GM18868 (cell line): Measurements from ENCODE around the gene CDC42BPA.

ENCODE experiments used
- ATAC-seq: cut with Tn5 transposase; IDR thresholded peaks from one replicate; pipeline ENCODE4 v1.9.1; 2021; ENCODE audit warnings: mild to moderate bottlenecking, moderate library complexity; ENCODE audit not compliant: unreplicated experiment

CDC42BPA gene

GRCh38 chr1:227072991-227073390, 245.3 kb downstream of the CDC42BPA start:
- peak; percentile 76 for ATAC-seq

- no peak for ATAC-seq
Observed at GRCh38 chr1:227071895-227072587, 246.3 kb downstream of the CDC42BPA start.

GRCh38 chr1:227070638-227071285, 247.5 kb downstream of the CDC42BPA start:
- ATAC-seq, result no peak

- ATAC-seq, result no peak
Observed at GRCh38 chr1:227069490-227069889, 248.8 kb downstream of the CDC42BPA start.

DNA sequence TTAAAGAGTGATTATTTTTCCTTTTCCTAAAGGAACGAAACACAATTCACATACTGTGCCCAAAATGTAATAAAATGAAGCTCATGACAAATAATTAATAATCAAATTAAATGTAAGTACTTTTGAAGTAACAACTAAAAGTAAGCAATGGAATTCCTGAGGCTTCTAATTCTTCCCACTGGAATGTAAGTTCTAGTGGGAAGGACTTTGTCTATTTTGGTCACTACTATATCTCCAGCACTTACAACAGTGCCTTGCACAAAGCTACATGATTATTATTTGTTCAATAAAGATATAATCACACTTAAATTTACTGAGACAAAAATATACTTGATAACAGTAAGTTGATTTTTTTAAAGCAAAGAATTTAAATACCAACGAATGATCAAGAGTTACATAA, 249.4 kb downstream of the CDC42BPA start:
- ATAC-seq, result no peak

DNA sequence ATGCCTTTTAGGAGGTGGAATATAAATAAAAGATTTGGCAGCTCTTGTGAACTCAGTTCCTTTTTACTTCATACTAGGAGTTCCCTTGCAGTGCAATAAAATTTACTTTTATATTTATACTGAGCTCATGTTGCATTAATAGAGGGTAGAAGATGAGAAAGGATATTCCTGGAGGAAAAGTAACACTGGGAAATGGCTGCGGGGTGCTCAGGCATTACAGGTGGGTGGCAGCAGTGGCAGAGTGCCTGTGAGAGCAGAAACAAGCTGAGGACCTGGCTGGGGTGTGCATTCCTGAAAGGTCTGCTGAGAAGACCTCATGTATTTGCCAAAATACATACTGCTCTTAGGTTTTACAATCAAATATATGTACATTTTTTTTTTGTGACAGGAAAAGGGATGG, 251.3 kb downstream of the CDC42BPA start:
- no peak for ATAC-seq

- no peak for ATAC-seq
Observed at GRCh38 chr1:227065311-227065710, 253.0 kb downstream of the CDC42BPA start.

GRCh38 chr1:227062306-227062705, 256.0 kb downstream of the CDC42BPA start:
- ATAC-seq, result no peak

DNA sequence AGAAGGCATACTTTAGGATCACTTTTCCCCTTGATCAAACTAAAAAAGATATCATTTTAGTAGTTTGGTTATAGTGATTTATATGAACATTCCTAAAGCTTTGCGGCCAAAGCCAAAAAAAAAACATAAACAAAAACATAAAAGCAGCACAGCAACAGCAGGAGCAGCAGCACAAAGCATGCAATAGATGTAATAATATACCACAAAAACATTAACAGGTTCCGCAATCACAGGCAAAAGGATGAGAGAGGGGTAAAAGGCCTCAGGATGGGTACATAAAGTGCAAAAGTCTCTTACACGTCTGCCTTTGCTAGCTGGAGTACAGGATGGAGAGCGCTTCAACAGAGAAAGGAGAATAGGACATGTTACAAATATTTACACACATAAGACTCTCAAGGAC, 259.2 kb downstream of the CDC42BPA start:
- no peak for ATAC-seq

DNA sequence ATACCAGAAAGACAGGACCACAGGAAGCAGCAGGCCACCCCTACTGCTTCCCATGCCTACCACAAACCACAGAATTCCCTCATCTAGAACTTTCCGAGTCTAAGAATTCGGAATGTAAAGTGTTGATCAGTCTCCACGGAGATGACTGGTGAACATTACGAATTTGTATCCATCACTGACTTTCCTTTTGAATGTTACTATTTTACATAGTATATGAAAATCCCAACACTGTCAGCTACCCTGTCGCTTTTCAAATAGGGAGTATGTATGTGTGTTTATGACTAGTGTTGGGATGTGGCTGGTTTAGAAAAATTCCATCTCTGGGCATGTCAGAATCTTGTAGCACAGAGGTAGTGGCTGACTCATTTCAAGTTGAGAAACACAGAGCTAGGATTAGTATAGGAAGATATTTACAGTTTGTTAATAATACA, 260.0 kb downstream of the CDC42BPA start:
- ATAC-seq, result no peak

GRCh38 chr1:227049253-227049652, 269.0 kb downstream of the CDC42BPA start:
- no peak for ATAC-seq

- no peak for ATAC-seq
Observed at GRCh38 chr1:227043755-227044154, 274.5 kb downstream of the CDC42BPA start.

DNA sequence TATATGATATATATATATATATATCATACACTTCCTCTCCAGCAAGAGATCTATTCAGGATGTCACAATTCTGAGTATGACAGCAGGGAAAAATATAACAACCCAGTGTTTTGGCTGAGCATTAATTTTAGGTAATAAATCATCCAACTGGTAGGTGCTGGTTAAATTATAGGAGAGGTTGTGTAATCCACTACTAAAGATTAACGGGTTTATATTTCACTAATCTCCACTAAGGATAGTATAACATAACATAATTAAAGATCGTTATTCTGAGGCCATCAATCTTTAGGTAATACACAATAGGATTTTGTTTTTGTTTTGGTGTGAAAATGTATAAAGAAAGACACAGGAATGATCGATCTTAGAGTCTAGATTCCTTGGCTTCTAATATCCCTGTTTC, 276.0 kb downstream of the CDC42BPA start:
- ATAC-seq, result no peak

DNA sequence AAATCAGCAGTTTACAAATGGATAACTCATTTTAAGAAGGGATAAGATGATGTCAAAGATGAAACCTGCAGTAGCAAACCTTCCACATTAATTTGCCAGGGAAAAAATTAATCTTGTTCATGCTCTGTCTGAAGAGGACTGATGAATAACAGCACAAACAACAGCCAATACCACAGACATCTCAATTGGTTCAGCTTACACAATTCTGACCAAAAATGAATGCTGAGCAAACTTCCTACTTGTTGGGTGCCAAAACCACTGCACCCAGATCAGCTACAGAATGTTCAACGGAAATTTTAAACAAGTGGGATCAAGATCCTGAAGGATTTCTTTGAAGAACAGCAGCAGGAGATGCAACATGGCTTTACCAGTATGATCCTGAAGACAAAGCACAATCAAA, 279.9 kb downstream of the CDC42BPA start:
- no peak for ATAC-seq

DNA sequence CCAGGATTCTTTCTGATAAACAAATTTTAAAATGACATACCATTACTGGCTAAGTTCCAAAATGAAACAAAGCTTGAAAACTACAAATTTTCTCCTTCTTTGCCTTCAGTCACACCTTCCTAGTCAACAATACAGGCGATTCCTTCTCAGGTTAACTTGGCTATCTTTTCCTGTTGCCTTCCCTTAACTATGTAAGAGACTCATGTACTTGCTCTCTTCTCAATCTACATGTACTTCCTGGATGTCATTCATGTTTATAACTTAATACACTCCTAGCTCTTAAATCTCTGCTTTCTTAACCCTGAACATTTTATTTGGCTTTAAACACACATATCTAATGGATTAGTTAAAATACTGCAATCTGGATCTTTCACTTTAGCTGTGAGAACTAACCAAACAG, 281.2 kb downstream of the CDC42BPA start:
- ATAC-seq, result no peak

DNA sequence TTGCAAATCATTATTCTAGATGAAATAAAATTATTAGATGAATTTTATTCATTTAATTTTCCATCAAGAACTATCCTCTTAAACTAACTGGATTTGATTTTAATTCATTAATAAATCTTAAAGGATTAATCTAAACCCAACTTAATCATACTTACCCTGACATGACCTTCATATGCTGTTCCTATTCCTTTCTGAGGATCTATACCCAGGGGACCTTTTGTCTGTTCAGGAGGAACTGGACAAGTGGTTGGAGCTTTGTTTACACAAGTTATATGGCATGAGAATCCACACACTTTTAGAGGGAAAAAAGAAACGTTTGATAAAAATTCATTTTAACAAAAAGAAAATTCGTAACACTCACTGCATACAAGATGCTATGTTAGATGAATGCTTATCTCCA, 283.0 kb downstream of the CDC42BPA start:
- no peak for ATAC-seq

DNA sequence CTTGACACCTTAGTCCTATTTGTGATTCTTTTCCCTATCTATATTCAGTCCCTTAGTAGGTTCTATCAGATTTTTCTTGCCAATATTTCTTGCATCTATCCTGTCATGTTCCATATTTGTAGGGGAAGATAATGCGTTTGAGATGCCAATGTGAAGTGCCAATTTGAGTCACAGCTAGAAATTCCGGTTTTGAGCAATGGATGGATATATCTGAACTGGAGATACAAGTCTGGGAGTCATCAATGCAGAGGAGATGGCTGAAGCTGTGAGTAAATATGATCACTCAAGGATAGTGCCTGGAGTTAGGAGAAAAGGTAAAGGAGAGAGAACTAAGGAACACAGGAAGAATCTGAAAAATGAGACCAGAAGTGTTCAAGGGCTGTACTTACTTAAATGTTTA, 284.4 kb downstream of the CDC42BPA start:
- ATAC-seq, result no peak

- ATAC-seq, result no peak
Observed at GRCh38 chr1:227032396-227032795, 285.9 kb downstream of the CDC42BPA start.

- ATAC-seq, result no peak
Observed at GRCh38 chr1:227016990-227017389, 301.3 kb downstream of the CDC42BPA start.

- no peak for ATAC-seq
Observed at GRCh38 chr1:227010645-227011044, 307.6 kb downstream of the CDC42BPA start.

DNA sequence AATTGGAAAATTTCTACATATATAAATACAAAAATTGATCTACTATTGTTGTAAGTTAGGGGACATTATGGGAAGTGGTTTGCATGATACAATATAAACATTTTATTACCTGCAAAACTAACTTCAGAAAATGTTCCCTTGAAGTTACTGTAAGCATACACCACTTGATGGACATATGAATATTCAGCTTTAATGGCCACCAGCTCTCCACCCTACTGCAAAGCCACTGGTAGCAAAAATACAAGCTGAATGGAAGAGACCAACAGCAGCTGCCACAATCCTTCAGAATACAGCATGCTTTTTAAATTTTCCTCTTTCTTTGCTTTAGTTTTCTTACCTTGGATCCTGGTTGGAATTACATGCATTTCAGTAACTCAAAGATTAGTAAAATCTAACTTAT, 308.4 kb downstream of the CDC42BPA start:
- ATAC-seq, result no peak

DNA sequence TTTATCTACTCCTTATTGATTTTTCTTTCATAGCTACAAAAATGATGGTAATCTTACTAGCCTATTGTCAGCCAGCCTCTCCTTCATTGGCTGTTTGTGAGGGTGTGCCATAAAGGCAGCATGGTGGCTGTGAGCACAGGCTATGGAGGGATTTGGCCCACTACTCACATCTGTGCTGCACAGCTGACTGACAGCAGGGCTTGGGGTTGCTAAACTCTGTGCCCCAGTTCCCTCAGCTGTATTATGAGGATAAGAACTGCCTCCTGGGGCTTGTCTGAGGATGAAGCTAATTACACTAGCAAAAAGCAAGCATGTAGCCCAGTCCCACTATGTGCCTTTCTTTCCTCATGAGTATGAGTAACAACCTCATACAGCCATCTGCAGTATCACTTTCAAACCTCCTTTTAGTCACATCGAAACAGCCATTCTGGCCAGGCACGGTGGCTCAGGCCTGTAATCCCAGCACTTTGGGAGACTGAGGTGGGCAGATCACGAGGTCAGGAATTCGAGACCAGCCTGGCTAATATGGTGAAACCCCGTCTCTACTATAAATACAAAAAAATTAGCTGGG, 312.0 kb downstream of the CDC42BPA start:
- ATAC-seq, result peak; percentile 78
